Stimulated activated CD8-positive, alpha-beta memory T cell treated with anti-CD3 and anti-CD28 coated beads, Interleukin-7, amount 100 ng/mL, for 24 hours (primary cell): Measurements from ENCODE around the gene CHAC1.

Experiments
- DNase-seq: peaks from one replicate; pipeline ENCODE4 v3.0.0-alpha.2; 2020; ENCODE audit warnings: low read depth

Gene CHAC1

DNA sequence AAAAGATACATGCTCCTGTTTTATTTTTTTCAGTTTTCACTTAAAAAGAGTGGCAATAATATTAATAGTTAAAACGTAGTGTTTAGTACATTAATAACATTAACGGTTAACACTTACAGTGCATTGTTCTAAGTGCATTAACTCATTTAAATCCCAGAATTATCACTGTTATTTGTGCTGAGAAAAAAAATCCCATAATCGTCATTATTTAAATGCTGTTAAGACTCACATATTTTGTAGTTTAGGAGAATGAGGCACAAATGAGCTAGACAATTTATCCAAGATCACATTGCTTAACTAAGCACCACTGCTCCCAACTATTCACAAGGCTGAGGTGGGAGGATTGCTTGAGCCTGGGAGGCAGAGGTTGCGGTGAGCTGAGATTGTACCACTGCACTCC, 34.9 kb downstream of the CHAC1 start:
- no peak for DNase-seq

DNA sequence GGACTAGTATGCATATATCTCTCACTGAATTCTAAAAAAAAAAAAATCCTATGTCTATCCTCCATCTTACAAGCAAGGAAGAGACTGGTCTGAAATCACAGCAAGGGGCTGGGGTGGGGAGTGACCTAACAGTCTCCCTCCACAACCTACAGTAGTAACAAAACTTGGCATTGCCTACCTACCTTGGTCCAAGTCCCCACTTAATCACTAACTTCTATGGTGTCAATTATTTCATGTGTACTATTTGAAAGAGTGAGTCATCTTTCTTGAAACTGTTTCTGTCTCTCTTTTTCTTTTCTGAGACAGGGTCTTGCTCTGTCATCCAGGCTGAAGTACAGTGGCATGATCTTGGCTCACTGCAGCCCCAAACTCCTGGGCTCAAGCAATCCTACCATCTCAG, 36.8 kb downstream of the CHAC1 start:
- no peak for DNase-seq

DNA sequence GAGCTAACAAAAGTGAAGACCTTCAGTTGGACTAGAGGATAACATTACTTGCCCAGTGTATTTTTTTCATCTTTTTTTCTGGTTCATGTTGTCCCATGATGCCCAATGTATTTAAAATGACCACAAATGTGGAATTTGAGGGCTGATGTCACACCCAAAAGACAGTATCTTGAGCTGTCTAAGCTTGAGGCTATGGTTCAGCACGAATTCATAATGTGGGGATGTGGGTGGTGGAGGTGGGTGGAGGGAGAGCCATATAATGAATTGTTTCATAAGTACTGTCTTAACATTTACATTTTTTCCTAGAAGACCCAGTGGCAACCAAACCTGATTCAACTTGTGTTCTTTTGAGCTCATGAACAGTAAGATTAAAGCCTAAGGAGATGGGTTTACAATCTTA, 37.5 kb downstream of the CHAC1 start:
- no peak for DNase-seq

DNA sequence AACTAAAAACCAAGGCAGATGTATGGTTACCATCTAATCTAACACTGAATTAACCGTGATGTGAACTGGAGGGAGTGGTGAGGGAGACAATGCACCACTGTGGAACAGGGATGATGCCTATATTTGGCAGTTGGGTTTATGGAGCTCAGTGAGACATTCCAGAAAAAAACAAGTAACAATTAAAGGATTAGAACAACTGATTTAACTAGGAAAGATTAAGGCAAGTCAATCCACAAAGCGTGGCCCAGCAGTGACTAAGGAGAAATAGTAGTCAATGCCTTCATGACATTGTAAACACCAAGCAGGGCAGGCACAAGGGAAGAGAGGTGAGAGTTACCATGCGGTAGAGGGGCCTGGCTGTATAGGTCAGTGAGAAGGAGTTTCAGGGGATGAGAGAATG, 38.1 kb downstream of the CHAC1 start:
- DNase-seq = no peak

DNA sequence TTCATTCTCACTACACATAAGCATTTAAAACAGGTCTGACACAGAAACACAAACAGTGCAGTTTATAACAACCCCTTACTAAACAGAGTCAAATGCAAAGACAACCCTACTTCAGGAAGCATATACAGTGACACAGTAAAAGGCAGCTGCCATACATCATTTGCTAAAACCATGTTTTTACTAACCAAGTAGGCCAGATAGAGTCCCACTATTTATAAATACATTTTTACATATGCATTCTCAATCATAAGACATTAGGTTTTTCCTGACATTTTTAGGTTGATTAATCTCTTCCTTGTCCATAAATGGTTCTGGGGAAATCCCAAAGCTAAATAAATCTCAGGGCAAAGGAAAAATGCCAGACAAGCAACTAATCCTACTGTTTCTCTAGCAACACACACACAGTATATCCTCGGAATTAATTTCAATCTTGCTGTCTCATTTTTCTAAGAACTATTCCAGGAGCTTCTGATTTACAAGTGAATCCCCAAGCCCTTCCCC, 39.0 kb downstream of the CHAC1 start:
- no peak for DNase-seq

DNA sequence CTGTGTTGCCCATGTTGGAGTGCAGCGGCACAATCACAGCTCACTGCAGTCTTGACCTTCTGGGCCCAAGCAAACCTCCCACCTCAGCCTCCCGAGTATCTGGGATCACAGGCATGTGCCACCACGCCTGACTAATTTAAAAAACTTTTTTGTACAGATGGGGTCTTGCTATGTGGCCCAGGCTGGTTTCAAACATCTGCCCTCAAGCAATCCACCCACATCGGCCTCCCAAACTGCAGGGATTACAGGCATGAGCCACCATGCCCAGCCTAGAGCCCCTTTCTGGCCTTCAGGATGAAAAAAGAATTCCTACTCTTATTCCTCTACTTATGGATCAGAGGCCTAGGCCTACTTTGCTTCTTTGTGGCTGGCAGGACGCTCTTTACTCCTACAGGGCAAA, 39.6 kb downstream of the CHAC1 start:
- no peak for DNase-seq

DNA sequence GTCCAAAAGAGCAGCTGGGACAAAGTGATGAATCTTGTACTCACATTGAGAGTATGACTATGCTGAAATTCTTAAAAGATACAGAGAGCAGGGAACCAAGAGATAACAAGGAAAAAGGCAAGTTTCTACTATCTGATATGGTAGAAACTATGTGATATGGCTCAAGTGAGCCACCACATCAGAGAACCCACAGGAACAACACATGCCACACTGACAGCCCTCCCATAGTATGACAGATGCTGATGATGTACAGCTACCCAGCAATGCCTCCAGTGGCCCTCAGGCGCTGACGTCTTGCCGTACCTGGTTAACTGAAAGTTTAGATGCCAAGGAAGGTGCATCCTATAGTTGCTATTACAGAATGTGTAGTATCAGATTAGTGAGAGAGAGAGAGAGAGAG, 42.4 kb downstream of the CHAC1 start:
- no peak for DNase-seq

DNA sequence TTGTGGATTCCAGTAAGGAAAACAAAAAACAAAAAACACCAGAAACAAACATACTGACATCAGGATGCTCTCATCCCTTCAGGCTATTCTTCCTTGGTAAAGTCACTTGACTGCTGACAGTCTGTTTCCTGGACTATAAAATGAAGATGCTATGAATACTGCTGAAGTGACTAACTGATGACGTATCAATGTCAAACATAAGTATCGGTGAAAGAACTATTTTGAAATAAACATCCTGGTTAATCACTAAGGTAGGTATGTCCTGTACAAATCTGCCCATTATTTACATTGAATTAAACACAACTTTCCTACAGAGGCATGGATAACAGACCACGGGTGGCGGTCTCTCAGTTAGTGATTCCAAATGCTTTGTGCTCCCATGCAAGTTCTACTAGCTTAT, 45.9 kb downstream of the CHAC1 start:
- DNase-seq = no peak

DNA sequence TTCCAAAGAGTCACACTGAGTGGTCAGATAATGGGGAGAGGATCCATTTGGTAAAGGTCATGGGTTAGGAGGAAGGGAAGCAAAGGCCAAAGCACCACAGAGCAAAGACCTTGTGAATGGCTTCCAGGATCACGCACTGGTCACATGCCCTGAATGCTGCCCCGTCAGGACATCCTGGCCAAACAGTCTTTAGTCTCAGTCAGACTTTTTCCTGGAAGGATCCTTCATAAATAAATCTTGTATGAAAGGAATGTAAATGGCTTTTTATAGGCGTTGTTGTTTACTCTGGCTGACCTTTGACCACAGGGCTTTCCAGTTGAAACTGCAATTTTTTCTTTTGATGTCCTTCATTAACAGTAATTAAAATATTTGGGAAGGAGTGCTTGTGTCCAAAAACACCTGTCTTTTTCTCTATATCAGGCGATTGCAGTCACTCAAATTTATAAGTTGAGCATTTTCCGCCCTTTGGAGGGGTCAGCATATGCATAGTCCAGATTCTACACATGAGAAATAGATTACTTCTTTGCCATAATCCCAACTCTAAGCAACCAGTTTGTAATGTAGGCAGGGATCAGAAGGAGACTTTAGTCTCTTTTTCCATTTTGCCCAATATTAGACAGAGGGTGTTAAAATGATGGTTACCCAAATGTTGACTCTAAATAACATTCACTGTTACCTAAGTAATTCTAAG, 48.4 kb downstream of the CHAC1 start:
- DNase-seq = no peak

DNA sequence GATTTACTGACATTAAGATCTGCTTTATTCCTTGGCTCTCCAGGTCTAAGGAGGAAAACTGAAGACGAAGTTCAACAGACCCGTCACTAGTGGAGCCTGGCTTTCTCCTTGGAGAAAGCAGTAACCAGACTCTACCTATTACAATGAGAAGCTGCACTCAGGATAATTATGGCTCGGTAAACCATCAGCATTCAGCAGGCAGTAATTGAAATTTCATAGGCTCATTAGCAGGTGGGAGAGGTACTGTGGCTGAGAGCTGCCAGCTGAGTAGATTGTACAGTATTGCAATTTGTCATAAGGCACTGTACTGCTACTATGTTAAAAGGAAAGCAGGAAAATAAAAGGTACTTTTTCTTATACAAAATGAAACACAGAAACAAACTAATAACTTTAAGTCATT, 51.2 kb downstream of the CHAC1 start:
- DNase-seq = no peak
